Left lung (tissue), 10 donors: ENCODE measurements around the gene NXN. TPM values are rescaled to one million over a fixed set of nuclear protein-coding genes. Genes with fewer than 3 reads are reported as not detected.
A peak's percentile ranks its signal among the peaks of the same experiment; 100 is the strongest.

ENCODE experiments used
- ATAC-seq: fragments of 200-7000 bp; cut with Tn5 transposase; one replicate; pipeline ENCODE4 v1.9.1; 2020; ENCODE audit warnings: moderate library complexity
- DNase-seq, 4 donors: peaks; one replicate each; pipeline ENCODE4 v3.0.0-alpha.2; 2013 to 2020
- H3K27ac ChIP-seq, 2 donors: fragments of 200-600 bp; sonication (generic) in 1 of 2; one replicate each; pipeline versions ENCODE4 v1.5.0 to v1.8.0; 2020 to 2021
- H3K27me3 ChIP-seq, 2 donors: fragments of 200-600 bp; sonication (generic) in 1 of 2; one replicate each; pipeline versions ENCODE4 v1.5.0 to v1.8.0; 2020 to 2021
- H3K36me3 ChIP-seq, 2 donors: fragments of 200-600 bp; sonication (generic) in 1 of 2; one replicate each; pipeline versions ENCODE4 v1.5.0 to v1.8.0; 2020 to 2021
- H3K4me1 ChIP-seq, 2 donors: fragments of 200-600 bp; one replicate each; pipeline ENCODE4 v1.8.0; 2021
- H3K4me3 ChIP-seq, 2 donors: fragments of 200-600 bp; sonication (generic) in 1 of 2; one replicate each; pipeline versions ENCODE4 v1.5.0 to v1.8.0; 2020 to 2021; ENCODE audit warnings: mild to moderate bottlenecking in 1 of 2
- H3K9me3 ChIP-seq, 2 donors: fragments of 200-600 bp; sonication (generic) in 1 of 2; one replicate each; pipeline versions ENCODE4 v1.5.0 to v1.8.0; 2020 to 2021
- intact Hi-C, 2 donors: fragments of 100-400 bp; cut with DNase I; formaldehyde crosslinking; loops; one replicate each; pipeline versions ENCODE4 v1.11.2 to v1.14.2; 2022
- polyA plus RNA-seq, 6 donors: library from polyadenylated mRNA; unstranded; fragments of 120-200 nt; gene quantifications; one replicate each; pipeline ENCODE4 v1.2.1, GENCODE V29; 2013; ENCODE audit not compliant: insufficient read length in 6 of 6
- total RNA-seq, 2 donors: library from RNA; stranded (reverse); fragmentation: NEBNext Ultra II Directional; extraction: Animal tissue kit (Norgen Biotek cat#: 25700); gene quantifications; one replicate each; pipeline ENCODE4 v1.2.1, GENCODE V29; 2021
- TF ChIP-seq, protein P1 (sequence below), 2 donors: fragments of 200-600 bp; sonication (generic) in 1 of 2; IDR thresholded peaks; one replicate each; pipeline versions ENCODE4 v1.5.0 to v1.8.0; 2021; ENCODE audit warnings: antibody characterized with exemption in 2 of 2
- donor health status: DM: no; HTN: yes; CAD: no.
- donor health status: DM: no; HTN: no; CAD: no.

The NXN gene
- total and polyA plus RNA-seq, 8 donors: 33.8 to 59.1 (median 55.1) TPM

GRCh38 chr17:945672-946071 lies 33.9 kb downstream of the NXN start:
- Histone ChIP-seq H3K36me3 (peaks cover 0 to 7% of the 10 kb centered on the region in 2 donors), H3K27me3 (peaks cover 0 to 3% of the 10 kb centered on the region in 2 donors), H3K4me3 (no peak overlapping the region), H3K4me1 (no peaks in the 10 kb centered on the region), H3K9me3 (no peaks in the 10 kb centered on the region), H3K27ac (no peak overlapping the region)
- DNase-seq (no peak), ATAC-seq (no peak)
- intact Hi-C loops: no loop called here
- TF ChIP-seq, protein P1, sequence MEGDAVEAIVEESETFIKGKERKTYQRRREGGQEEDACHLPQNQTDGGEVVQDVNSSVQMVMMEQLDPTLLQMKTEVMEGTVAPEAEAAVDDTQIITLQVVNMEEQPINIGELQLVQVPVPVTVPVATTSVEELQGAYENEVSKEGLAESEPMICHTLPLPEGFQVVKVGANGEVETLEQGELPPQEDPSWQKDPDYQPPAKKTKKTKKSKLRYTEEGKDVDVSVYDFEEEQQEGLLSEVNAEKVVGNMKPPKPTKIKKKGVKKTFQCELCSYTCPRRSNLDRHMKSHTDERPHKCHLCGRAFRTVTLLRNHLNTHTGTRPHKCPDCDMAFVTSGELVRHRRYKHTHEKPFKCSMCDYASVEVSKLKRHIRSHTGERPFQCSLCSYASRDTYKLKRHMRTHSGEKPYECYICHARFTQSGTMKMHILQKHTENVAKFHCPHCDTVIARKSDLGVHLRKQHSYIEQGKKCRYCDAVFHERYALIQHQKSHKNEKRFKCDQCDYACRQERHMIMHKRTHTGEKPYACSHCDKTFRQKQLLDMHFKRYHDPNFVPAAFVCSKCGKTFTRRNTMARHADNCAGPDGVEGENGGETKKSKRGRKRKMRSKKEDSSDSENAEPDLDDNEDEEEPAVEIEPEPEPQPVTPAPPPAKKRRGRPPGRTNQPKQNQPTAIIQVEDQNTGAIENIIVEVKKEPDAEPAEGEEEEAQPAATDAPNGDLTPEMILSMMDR (IDR thresholded peaks at IDR 0.05): no peak

DNA sequence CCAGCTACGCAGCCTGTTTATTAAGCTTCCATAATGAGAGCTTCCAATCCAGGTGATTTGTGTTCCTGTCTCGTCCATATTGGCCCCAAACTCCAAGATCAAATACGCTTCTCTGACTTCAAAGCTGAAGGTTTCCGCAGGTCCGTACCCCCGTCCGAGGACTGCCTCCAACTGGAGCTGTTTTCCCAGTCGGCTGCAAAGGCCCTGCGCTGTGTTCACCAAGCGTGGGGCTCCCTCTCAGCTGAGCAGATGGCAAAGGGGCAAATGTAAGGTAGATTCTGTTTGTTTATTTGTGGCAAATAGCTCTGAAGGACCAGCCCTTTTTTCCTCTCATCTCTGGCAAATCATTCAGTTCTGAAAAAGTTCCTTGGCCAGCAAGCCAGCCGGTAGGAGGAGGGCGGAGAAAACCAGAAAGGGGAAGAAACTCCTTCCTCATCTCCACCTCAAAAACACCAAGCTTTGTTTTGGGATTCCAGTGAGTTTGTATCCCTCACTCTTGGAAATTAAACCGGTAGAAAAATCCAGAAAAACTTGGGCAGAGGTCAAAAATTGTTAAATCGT lies 35.2 kb downstream of the NXN start:
- H3K4me3 ChIP-seq: no peak overlapping the region
- H3K36me3 ChIP-seq: peaks cover 0 to 7% of the 10 kb centered on the region in 2 donors
- no peak overlapping the region for H3K27ac ChIP-seq
- intact Hi-C loops: no loop called here
- ATAC-seq (no peak), DNase-seq (peak in 1 of 4 donors; percentile 53)
- TF ChIP-seq, protein P1 (IDR thresholded peaks at IDR 0.05): no peak
- H3K9me3 ChIP-seq: no peaks in the 10 kb centered on the region
- H3K4me1 ChIP-seq: no peaks in the 10 kb centered on the region
- H3K27me3 ChIP-seq: no peaks in the 10 kb centered on the region

- no peak overlapping the region for H3K27ac ChIP-seq
- no peaks in the 10 kb centered on the region for H3K36me3 ChIP-seq
- ATAC-seq: no peak
- peaks cover 16 to 17% of the 10 kb centered on the region in 2 donors for H3K4me1 ChIP-seq
- DNase-seq: peak in 1 of 4 donors; percentile 27
- TF ChIP-seq, protein P1 (IDR thresholded peaks at IDR 0.05): no peak
- no peak overlapping the region for H3K4me3 ChIP-seq
- no peaks in the 10 kb centered on the region for H3K9me3 ChIP-seq
- intact Hi-C loops: no loop called here
- H3K27me3 ChIP-seq: no peaks in the 10 kb centered on the region
Measured at GRCh38 chr17:935485-935884, 44.1 kb downstream of the NXN start.

DNA sequence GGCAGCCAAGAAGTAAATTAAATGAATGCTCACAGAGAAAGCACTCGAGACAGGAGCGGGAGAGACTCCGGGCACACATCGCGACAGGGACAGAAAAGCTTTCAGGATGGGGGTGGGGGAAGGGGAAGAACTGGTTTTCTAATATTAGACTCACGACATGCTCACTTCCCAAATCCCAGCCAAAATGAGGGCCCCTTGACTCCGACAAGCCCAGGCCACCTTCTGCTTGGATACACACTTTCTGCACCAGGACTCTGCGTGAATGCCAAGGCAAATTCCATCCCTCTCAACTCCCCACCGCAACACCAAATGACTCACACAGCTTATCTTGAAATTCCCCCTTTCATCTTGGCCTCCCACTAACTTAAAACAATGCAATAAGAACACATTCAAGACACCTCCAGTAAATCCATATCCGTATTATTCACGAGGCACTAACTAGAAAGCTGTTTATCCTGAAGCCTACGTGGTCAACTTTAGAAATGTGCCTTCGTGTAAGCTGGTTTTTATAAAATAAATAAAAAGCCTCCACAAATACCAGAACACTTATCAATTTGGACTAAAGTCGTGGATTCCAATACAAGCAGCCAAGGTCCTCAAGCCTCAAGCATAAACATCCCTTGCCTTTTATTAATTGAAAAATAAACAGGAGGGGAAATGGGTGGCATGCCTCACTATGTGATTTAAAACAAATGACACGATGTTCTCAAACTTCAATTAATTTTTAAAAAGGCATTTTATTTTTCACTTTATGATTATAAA lies 46.1 kb downstream of the NXN start:
- intact Hi-C loops: no loop called here
- Histone ChIP-seq H3K27ac (peak overlapping the region; percentile 59 to 84), H3K4me3 (no peak overlapping the region)

GRCh38 chr17:930258-930657 lies 49.3 kb downstream of the NXN start:
- ATAC-seq: no peak

More for the DNA sequence above, 46.1 kb downstream of the NXN start:
- Histone ChIP-seq H3K9me3 (no peaks in the 10 kb centered on the region), H3K36me3 (no peaks in the 10 kb centered on the region), H3K27me3 (no peaks in the 10 kb centered on the region), H3K4me1 (peaks cover 17 to 22% of the 10 kb centered on the region in 2 donors)
- TF ChIP-seq, protein P1 (IDR thresholded peaks at IDR 0.05): no peak
- ATAC-seq (peak; percentile 89), DNase-seq (peak in 3 of 4 donors; percentile 31 to 80 (median 79))

More at GRCh38 chr17:930258-930657, 49.3 kb downstream of the NXN start:
- H3K4me3 ChIP-seq: no peak overlapping the region
- TF ChIP-seq, protein P1 (IDR thresholded peaks at IDR 0.05): no peak
- H3K4me1 ChIP-seq: peaks cover 28 to 32% of the 10 kb centered on the region in 2 donors
- no peaks in the 10 kb centered on the region for H3K36me3 ChIP-seq
- H3K27me3 ChIP-seq: no peaks in the 10 kb centered on the region
- intact Hi-C loops: no loop called here
- no peak overlapping the region for H3K27ac ChIP-seq
- DNase-seq: peak in 1 of 4 donors; percentile 24
- no peaks in the 10 kb centered on the region for H3K9me3 ChIP-seq
